ENCODE data around the gene KIAA1671. TPM values are rescaled to one million over a fixed set of nuclear protein-coding genes. Genes with fewer than 3 reads are reported as not detected.

The KIAA1671 gene
- polyA plus RNA-seq, 1 of the 3 experiments (the other 2 are of a cell fraction), result 7.4 TPM

DNA sequence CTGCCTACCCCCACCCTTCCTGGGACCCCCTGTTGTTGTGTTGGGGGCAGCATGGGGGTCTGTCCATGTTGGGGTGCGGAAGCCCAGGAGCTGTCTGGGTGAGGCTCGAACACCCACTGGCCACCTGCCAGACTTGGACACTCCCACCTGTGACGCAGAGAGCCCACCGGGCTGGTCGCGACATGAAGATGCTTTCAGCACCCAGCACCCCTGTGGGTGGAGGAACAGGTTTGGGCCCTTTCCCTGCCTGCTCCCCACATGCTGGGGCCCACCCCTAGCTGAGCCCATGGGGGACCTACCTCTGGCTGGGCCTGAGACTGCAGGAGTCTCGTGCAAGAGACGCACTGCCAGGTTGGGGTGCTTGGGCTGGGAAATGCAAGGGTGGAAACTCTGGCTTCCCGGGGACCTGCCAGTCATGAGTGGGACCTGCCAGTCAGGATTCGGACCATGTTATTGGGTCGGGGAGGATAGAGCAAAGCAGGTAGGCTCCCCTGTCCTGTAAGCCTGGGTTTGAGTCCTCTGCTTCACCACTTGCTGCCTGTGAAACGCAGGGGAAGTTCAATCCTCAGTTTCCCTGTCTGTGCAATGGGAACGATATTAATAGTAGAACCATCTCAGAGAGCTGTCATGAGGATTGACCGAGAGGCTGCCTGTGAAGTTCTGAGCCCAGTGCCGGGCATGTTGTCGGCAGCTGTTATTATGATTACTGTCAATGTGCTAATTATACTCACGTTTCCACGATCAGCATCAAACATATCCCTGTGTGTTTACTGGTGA is 24.1 kb downstream of the KIAA1671 start (continued):
- no peak for TF ChIP-seq RAD21 (IDR thresholded peaks at IDR 0.05; ENCODE audit: low read length)
- TF ChIP-seq, protein P1, sequence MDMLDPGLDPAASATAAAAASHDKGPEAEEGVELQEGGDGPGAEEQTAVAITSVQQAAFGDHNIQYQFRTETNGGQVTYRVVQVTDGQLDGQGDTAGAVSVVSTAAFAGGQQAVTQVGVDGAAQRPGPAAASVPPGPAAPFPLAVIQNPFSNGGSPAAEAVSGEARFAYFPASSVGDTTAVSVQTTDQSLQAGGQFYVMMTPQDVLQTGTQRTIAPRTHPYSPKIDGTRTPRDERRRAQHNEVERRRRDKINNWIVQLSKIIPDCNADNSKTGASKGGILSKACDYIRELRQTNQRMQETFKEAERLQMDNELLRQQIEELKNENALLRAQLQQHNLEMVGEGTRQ (IDR thresholded peaks at IDR 0.05; ENCODE audit: borderline replicate concordance, low read depth, low read length), result no peak
- TF ChIP-seq YY1 (IDR thresholded peaks at IDR 0.05; ENCODE audit: low read depth), result no peak
- no peak for TF ChIP-seq FOXJ3 (CRISPR knock-in tag; IDR thresholded peaks at IDR 0.05)

DNA sequence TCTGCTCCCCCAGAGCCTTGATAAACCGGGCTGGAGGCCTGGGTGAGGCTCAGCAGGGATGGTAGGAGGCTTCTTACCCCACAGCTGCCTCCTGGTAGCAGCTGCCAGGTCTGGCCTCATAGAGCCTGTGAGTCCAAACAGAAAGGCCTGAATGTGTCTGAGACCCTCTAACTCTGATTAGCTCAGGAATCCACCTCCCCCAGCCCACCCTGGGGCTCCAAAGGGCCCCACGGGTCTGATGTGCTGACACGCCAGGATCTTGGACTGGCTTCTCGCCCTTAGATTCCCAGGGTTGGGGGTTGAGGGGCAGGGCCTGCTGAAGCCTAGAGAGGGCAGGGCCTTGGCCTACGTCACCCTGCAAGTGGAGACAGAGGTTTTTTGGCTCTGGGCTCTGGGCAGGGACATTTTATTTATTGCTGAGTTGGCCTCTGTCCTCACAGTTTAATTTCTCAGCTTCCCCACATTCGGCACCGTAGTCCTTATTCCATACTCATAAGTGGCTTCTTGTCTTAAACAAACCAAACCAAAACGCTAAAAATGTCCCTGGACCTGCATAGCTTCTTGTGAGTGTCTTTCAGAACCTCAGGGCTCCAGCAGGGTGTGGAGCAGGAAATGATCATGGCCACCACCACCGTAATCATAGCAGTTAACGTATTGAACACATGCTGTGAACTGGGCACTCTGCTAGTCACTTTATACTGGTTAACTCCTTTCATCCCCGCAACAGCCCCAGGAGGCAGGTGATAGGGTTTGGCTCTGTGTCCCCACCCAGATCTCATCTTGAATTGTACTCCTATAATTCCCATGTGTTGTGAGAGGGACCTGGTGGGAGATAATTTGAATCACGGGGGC is 25.1 kb downstream of the KIAA1671 start:
- no peaks in the 10 kb centered on the region for H3K36me3 ChIP-seq (replicated peaks in 1 of 2; ENCODE audit: control insufficient read depth in 1 of 2, insufficient read depth in 2 of 2, low read length in 1 of 2)
- H3K4me3 ChIP-seq (ENCODE audit: low read depth in 2 of 2, low read length in 1 of 2), result no peak overlapping the region
- no peak overlapping the region for H2AFZ ChIP-seq (ENCODE audit: low read depth)
- no peaks in the 10 kb centered on the region for H4K20me1 ChIP-seq (ENCODE audit: insufficient read depth)
- H3K79me2 ChIP-seq (ENCODE audit: insufficient read depth), result peaks cover 56% of the 10 kb centered on the region; the same call in 1 of the 2 replicates
- no peaks in the 10 kb centered on the region for H3K9me2 ChIP-seq
- no peak for DNase-seq
- peaks cover 8% of the 10 kb centered on the region for H3F3A ChIP-seq (replicated peaks; ENCODE audit: insufficient read depth)
- peaks cover 16 to 24% of the 10 kb centered on the region in 2 experiments; a peak in 3 of 4 replicates for H3K4me1 ChIP-seq (ENCODE audit: control insufficient read depth in 1 of 2, insufficient read depth in 2 of 2, low read depth in 1 of 2, low read length in 1 of 2)
- H3K9ac ChIP-seq, result no peak overlapping the region
- WGBS (ENCODE audit: low lambda C conversion rate), result 95% methylated on average over 8 of the region's 12 CpGs
- no peaks in the 10 kb centered on the region for H3K9me3 ChIP-seq
- H3K27me3 ChIP-seq (ENCODE audit: insufficient read depth), result no peaks in the 10 kb centered on the region
- POLR2A ChIA-PET, result no interaction called here
- H3K27ac ChIP-seq (ENCODE audit: low read depth in 2 of 2, low read length in 1 of 2), result no peak overlapping the region; a peak in 2 of 4 replicates
- no peak overlapping the region for H3K4me2 ChIP-seq
- CTCF ChIA-PET, result interaction anchor here (1.1 to 2.0 kb wide), 3 partner anchors 15 to 127 kb away, joined by 3 to 7 read pairs (median 3); no protein-coding TSS in a partner anchor
- no peak for TF ChIP-seq RFX5 (IDR thresholded peaks at IDR 0.05; ENCODE audit: low read length)
- TF ChIP-seq SMC3 (IDR thresholded peaks at IDR 0.05; ENCODE audit: low read depth, low read length), result no peak
- TF ChIP-seq, protein P2, sequence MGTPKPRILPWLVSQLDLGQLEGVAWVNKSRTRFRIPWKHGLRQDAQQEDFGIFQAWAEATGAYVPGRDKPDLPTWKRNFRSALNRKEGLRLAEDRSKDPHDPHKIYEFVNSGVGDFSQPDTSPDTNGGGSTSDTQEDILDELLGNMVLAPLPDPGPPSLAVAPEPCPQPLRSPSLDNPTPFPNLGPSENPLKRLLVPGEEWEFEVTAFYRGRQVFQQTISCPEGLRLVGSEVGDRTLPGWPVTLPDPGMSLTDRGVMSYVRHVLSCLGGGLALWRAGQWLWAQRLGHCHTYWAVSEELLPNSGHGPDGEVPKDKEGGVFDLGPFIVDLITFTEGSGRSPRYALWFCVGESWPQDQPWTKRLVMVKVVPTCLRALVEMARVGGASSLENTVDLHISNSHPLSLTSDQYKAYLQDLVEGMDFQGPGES (IDR thresholded peaks at IDR 0.05; ENCODE audit: low read depth, low read length), result no peak
- TF ChIP-seq EP300 (IDR thresholded peaks at IDR 0.05; ENCODE audit: borderline replicate concordance in 1 of 2, low read depth in 1 of 2, low read length in 1 of 2), result no peak
- TF ChIP-seq CHD2 (IDR thresholded peaks at IDR 0.05; ENCODE audit: low read length, partially characterized antibody), result no peak
- no peak for TF ChIP-seq REST (IDR thresholded peaks at IDR 0.05; ENCODE audit: low read depth, low read length)
- no peak for TF ChIP-seq FOSL2 (IDR thresholded peaks at IDR 0.05; ENCODE audit: borderline replicate concordance, low read depth)
- no peak for TF ChIP-seq MEF2A (IDR thresholded peaks at IDR 0.05; ENCODE audit: borderline replicate concordance, low read depth)
- TF ChIP-seq, protein P1 (IDR thresholded peaks at IDR 0.05; ENCODE audit: borderline replicate concordance, low read depth, low read length), result no peak
- TF ChIP-seq PBX3 (IDR thresholded peaks at IDR 0.05), result no peak
- TF ChIP-seq EZH2phosphoT487 (IDR thresholded peaks at IDR 0.05; ENCODE audit: borderline replicate concordance, low read depth), result no peak
- no peak for TF ChIP-seq TCF12 (IDR thresholded peaks at IDR 0.05)
- TF ChIP-seq YY1 (IDR thresholded peaks at IDR 0.05; ENCODE audit: low read depth), result no peak
- TF ChIP-seq RCOR1 (IDR thresholded peaks at IDR 0.05; ENCODE audit: low read length), result no peak
- TF ChIP-seq, protein P3, sequence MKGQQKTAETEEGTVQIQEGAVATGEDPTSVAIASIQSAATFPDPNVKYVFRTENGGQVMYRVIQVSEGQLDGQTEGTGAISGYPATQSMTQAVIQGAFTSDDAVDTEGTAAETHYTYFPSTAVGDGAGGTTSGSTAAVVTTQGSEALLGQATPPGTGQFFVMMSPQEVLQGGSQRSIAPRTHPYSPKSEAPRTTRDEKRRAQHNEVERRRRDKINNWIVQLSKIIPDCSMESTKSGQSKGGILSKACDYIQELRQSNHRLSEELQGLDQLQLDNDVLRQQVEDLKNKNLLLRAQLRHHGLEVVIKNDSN (IDR thresholded peaks at IDR 0.05; ENCODE audit: borderline replicate concordance, low read depth), result no peak
